Frontal cortex (tissue), 4 donors: ENCODE measurements around the gene MTSS2. TPM values are rescaled to one million over a fixed set of nuclear protein-coding genes. Genes with fewer than 3 reads are reported as not detected.

Experiments
- DNase-seq, 2 donors: peaks; one replicate each; pipeline ENCODE4 v3.0.0; 2012; ENCODE audit warnings: low spot score in 2 of 2
- FAIRE-seq: peaks from 2 replicates; lab custom pipeline; 2012; peaks lifted over from hg19 to GRCh38; lab: Jason Lieb, UNC
- total RNA-seq: library from RNA; depleted of rRNA; stranded (reverse); fragments of >200 nt; gene quantifications from one replicate; pipeline ENCODE4 v1.2.3, GENCODE V29; 2014
- donor health status: control.
- donor health status: control.
- donor health status: control.

Gene MTSS2
- total RNA-seq, 1 donor from 2014 or later, result 25.7 TPM

- FAIRE-seq (no peak), DNase-seq (no peak)
Observed at GRCh38 chr16:70689035-70689969, 3.4 kb upstream of the MTSS2 start.

DNA sequence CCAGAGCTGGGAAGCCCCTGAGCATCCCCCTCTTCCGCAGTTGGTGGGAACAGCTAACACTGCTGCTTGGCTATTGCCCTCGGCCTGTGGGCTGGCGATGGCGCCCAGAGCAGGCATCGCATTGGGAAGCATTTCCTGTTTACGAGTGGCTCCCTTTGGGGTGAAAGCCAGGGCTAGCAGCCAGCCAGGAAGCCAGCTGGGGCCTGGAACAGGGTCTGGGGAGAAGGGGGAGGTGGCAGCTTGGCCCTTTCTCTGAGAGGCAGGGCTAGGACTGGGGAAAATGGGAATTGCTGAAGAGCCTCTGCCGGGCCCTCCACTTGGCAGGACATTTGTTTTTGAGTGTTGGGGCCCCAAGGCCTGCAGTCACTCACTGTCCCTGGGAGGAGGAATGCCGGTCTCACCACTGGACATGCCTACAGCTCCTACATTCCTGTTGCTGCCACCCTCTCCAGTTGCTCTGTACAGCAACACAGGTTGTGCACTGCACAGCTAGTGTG lies 2.4 kb upstream of the MTSS2 start:
- DNase-seq (peak; percentile 67 to 77), FAIRE-seq (no peak)

DNA sequence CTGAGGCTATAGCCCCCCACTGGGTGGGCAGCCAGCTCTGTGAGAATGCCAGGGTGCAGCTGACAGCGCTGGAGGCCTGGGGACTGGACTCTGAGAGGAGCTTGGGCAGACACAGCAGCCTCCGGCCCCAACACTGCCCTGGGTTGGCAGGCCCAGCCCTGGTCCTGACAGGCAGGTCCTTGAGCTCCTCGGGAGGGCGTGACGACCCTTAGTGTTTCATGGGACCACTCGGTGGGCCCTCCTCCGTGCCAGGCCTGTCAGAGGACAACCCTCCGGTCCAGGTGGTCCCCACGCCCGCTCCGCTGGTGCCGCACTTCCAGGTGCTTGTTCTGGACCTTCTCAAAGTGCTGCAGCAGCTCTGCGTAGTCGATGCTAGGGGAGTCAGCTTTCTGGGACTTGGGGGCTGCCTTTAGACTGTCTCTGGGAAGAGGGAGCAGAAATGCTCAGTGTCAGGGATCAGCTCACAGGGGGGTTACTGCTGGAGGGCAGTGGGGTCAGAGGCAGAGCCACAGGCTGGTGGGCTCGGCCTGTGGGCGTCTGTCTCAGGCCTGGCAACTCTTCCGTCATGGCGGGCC lies 1.9 kb upstream of the MTSS2 start:
- FAIRE-seq, result no peak
- no peak for DNase-seq

DNA sequence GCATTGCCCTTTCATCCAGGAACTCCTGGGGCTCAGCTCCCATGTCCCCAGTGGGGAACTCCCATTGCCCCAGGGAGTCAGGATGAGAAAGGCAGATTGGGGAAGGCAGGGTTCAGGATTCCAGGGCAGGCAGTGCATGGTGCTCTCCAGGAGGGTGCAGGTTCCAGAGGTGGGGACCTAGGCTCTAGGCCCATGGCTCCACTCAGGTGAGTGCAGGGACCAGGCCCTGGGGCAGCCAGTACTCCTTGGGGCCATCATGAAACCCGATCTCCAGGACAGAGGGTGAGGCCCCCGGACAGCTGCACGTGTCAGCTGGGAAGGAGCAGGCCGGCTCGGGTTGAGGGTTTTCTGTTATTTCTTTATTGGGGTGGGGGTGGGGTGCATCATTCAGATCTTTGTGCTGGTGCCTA lies 1.3 kb upstream of the MTSS2 start:
- DNase-seq, result no peak
- FAIRE-seq, result no peak

DNA sequence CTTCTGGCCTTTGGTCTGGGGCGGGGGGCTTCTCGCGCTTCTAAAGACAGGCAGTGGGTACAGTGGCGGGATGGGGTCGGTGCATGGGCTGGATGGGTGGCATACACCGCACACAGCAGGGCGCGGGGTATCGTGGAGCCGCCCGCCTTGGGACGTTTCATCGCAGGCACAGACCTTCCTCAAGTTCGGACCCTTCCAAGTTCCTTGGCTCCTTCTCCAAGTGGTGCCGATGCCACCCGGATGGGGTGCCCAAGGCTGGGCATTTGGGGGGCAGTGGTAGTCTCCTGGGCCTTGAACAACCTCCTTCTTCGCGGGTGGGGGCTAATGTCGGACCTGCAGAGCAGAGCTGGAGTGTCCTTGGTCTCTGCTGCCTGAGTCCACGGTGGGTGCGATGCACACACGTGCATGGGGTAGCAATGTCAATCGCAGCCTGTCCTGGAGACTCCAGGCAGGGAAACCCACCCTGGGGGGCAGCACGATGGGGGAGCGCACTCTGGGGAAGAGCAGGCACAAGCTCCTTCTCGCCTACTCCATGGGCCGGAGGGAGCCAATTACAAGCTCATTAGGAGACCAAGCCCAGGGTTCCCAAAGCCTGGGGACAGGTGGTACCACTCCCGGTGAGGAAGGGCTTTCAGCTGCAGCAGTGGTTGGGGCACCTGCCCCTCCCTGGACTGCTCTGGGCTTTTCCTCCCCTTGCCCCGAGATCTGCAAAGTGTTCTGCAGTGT lies 686 bp upstream of the MTSS2 start:
- FAIRE-seq (no peak), DNase-seq (no peak)

DNA sequence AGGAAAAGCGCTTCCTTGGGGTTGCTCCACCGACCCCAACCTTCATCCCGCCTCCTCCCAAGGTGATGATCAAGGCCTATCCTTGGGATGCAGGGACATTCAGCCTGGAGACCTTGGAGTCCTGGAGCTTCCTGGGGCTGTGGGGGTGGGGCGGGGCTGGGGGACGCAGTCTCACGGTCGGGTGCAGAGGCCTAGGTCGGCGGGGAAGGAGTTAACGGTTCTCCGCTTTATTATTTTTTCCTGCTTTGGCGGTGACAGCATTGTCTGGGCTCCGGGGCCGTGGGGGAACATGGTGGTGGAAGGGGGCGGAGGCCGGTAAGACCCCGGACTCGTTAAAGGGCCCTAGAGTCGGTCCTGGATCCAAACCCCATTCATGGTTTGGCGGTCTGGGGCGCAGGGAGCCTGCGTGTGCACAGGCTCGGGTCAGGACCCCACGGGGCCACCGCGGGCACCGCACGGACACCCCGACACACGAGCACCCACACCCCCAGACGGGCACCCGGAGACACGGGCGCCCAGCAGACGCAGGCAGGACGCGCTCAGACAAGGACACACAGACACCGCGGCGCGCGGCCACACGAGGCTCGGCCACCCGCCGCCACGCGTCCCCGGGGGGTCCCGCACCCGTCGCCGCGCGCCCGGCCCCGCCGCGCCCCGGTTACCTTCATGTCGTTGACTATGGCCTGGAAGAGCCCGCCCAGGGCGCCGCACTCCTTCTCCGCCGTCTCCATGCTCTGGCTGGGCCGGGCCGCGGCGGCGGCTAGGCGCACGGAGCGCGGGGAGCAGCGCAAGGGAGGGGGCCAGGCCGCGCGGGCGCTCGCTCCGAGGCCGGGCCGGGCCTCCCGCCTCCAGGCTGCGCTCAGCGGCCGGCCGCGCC lies 554 bp downstream of the MTSS2 start:
- FAIRE-seq (no peak), DNase-seq (no peak)

DNA sequence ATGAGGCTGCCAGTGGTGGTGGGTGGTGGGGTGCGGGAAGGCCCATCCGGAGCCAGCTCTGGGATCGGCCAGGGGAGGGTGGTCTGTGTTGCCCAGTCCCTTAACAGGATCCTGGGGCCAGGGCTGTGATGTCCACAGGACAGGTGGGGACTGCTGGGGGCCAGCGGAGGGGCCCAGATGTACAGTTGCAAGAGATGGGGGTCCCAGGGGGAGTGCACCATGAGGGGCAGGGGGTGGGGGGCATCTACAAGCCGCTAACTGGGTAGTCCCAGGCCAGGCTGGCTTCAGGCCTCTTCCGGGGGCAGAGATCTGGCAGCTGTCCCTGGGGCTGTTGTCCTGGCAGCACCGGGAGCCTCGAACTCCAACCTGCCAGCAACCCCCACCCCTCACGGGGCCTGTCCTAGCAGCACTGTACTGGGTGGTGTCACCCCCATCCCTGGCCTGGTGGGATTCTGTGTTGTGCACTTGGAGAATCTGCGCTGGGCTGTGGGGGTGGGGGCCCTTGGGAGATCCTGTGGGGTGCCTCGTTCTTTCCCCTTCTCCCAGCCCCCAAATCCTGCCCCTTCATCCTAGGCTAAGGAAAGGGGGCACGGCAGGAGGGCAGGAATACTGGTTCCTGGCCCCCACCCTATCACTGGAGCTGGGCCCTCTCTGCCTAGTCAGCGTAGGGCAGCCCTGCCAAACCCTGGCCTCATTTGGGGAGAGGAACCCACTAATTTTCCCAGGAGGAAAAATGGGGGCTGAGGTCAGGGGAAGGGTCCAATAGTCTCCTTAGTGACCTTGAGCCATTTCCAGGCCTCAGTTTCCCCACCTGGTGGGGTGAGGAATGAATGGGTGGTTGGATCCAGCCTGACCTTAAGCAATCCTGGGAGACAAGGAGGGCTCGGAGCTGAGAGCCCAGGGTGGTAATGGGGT lies 1.4 kb downstream of the MTSS2 start:
- no peak for FAIRE-seq
- no peak for DNase-seq

GRCh38 chr16:70683146-70683944 lies 2.5 kb downstream of the MTSS2 start:
- FAIRE-seq (no peak), DNase-seq (no peak)

- no peak for FAIRE-seq
- no peak for DNase-seq
Observed at GRCh38 chr16:70682239-70683145, 3.4 kb downstream of the MTSS2 start.

DNA sequence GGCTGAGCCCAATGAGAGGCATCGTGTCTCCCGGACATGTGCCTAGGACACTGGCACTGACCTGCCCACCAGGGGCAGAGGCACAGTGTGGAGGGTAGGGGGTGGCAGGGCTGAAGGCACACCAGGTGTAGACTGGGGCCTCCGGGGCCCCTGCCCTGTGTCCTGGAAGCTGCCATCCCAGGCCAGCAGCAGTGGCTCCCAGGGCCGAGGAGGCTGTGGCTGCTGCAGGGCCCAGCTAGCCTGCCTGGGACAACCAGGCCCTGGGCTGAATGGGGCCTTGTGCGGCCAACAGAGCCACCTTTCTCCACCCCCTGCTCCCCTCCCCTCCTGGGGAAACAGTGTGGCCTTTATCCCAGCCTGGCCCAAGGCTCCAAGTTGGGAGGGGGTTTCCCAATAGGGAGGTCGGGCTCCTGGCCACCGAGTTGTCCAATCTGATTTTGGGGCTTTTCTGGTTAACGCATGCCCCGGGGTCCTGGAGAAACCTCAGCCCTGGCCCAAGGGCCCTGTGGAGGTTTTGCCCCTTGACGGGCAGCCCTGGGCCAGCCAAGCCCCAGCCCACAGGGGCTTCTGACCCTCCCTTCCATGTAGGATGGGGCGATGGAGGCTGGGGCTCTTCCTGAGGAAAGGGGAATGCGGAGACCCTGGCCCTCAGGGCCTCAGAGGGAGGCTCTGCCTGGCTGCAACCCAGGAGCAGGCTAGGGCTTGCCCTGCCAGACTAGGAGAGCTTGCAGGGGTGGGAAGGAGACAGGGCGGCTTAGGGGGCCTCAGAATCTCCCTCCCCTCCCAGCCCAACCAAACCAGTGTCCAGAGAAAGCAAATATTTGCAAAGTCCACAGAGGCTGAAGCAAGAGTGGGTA lies 4.2 kb downstream of the MTSS2 start:
- peak; percentile 76 to 88 for DNase-seq
- FAIRE-seq, result no peak

DNA sequence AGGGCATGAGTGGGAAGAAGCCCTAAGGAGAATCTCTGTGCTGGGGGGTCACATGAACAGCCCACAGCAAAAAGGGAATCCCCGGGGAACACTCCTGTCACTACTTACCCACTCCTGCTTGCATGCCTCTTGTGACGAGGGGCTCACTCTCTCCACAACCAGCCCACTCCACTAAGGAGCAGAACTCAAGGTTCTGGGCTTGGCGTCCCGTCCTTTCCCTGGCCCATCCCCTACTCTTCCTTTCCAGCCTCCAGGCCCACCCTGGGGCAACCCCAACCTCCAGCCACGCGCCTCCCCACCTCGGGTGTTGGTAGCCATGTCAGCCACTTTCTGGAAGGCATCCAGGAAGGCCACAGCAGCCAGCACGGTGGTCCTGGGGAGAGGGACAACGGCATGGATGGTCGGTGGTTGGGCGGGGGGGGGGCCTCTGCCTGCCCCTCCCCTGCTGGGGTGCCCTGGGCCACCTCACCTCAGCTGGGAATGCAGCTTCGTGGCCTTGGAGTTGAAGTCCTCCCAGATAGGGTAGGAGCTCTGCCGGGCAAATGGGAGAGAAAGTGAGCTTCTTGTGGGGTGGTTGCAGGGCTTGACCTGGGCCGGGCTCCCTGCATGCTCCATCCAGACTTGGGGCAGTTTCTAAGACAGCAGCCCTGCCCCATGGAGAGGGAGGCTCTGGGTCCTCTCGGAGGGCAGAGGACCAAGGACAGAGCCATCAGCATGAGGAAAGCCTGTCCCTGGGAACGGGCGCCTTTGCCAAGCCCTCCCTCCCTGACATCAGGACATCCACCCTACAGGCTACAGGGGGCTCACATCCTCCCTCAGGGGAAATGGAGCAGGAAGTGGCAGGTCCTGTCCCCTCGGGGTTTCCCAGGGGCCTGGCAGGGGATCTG lies 5.1 kb downstream of the MTSS2 start:
- no peak for FAIRE-seq
- DNase-seq, result no peak

GRCh38 chr16:70679671-70680494 lies 6.0 kb downstream of the MTSS2 start:
- FAIRE-seq, result no peak
- peak; percentile 78 to 88 for DNase-seq

DNA sequence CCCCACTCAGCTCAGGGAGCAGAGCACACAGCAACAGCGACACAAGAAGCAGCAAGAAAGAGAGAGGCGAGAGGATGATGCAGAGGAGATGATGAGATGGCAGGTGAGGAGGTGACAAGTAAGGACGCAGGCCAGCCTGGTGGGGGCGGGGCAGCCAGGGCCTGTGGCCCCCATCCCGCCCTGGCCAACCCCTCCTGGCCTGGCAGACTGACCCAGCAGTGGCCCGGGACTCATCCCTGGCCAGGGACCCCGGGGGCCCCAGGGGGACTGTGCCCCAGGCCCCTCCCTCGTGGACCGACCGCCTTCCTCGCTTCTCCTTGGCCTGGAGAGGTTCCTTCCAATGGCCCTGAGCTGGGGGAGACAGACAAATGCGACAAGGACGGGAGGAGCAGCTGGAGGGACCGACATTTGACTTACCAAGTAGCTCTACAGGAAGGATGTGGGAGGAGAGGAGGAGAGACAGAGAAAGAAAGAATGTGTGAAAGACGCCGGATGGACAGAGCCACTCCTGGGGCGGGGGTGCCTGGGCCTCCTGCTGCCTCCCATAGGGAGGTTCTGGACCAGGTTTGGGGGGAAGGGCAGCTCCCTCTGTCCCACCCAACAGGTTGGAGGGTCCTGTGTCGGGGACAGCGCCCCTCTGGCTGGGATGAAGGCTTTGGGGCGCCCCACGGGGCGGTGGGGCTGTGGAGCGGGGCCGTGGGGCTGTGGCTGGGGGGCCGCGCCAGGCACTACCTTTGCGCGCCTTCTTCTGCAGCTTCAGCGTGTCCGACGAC lies 6.8 kb downstream of the MTSS2 start:
- DNase-seq (no peak), FAIRE-seq (no peak)
